Chondrocyte (in vitro differentiated cells): ENCODE data around the gene SEC14L3. TPM values are rescaled to one million over a fixed set of nuclear protein-coding genes. Genes with fewer than 3 reads are reported as not detected.

ENCODE experiments used
- DNase-seq: peaks from one replicate; pipeline ENCODE4 v3.0.0; 2021; ENCODE audit warnings: mixed read lengths, low spot score
- H3K27ac Mint-ChIP-seq: one replicate; pipeline ENCODE4 v1.8.0; 2021; ENCODE audit warnings: mild to moderate bottlenecking, moderate library complexity, mixed read lengths; ENCODE audit not compliant: unreplicated experiment
- H3K27me3 Mint-ChIP-seq: 2 replicates; pipeline ENCODE4 v1.8.0; 2021; ENCODE audit warnings: low read depth, mixed read lengths
- H3K36me3 Mint-ChIP-seq: 2 replicates; pipeline ENCODE4 v1.8.0; 2021; ENCODE audit warnings: low read depth, mixed read lengths
- H3K4me1 Mint-ChIP-seq: 2 replicates; pipeline ENCODE4 v1.8.0; 2021; ENCODE audit warnings: low read depth, mild to moderate bottlenecking, mixed read lengths
- H3K4me3 Mint-ChIP-seq: one replicate; pipeline ENCODE4 v1.8.0; 2021; ENCODE audit warnings: mild to moderate bottlenecking, moderate library complexity, mixed read lengths; ENCODE audit not compliant: unreplicated experiment
- H3K9me3 Mint-ChIP-seq: 2 replicates; pipeline ENCODE4 v1.8.0; 2021; ENCODE audit warnings: low read depth, mixed read lengths
- CTCF ChIP-seq: fragments of 200-600 bp; sonication (generic); IDR thresholded peaks from 2 replicates; pipeline ENCODE4 v1.5.0; 2021; ENCODE audit warnings: antibody characterized with exemption, mild to moderate bottlenecking, moderate library complexity
- long read RNA-seq: library from polyadenylated mRNA; stranded (forward); transcript quantifications from one replicate; pipeline ENCODE4 v2.0.0, GENCODE V29; 2021
- total RNA-seq: library from RNA; stranded (reverse); gene quantifications from 3 replicates; pipeline ENCODE4 v1.2.1, GENCODE V29; 2021

The SEC14L3 gene
- not detected in 3 replicates for total RNA-seq
- long read RNA-seq, result 0 reads

GRCh38 chr22:30471616-30472318, at the start of gene SEC14L3:
SEC14L3 (minus strand) TSS chr22:30472017; CDS start chr22:30471958, 59 bp downstream.
- Mint-ChIP-seq H3K4me1 (no peaks in the 10 kb centered on the region), H3K9me3 (no peaks in the 10 kb centered on the region), H3K27me3 (peaks cover 34% of the 10 kb centered on the region), H3K4me3 (no peak within 1 kb of the TSS), H3K27ac (no peak within 1 kb of the TSS), H3K36me3 (peaks cover 2% of the 10 kb centered on the region)
- TF ChIP-seq CTCF, result no peak
- DNase-seq, result peak; percentile 63

- no peaks in the 10 kb centered on the region for H3K9me3 Mint-ChIP-seq
- DNase-seq, result no peak
- peaks cover 9% of the 10 kb centered on the region for H3K27me3 Mint-ChIP-seq
- no peak overlapping the region for H3K27ac Mint-ChIP-seq
- H3K36me3 Mint-ChIP-seq, result no peaks in the 10 kb centered on the region
- no peak overlapping the region for H3K4me3 Mint-ChIP-seq
- H3K4me1 Mint-ChIP-seq, result no peaks in the 10 kb centered on the region
- no peak for TF ChIP-seq CTCF
These were observed 48.1 kb upstream of the SEC14L3 start for GRCh38 chr22:30519842-30520425.

- Mint-ChIP-seq H3K4me1 (no peaks in the 10 kb centered on the region), H3K36me3 (no peaks in the 10 kb centered on the region), H3K9me3 (peaks cover 5% of the 10 kb centered on the region), H3K27ac (no peak overlapping the region), H3K4me3 (no peak overlapping the region), H3K27me3 (peaks cover 6% of the 10 kb centered on the region)
- no peak for TF ChIP-seq CTCF
- no peak for DNase-seq
These were observed 44.9 kb upstream of the SEC14L3 start for GRCh38 chr22:30516731-30517130.

GRCh38 chr22:30516273-30516672, 44.5 kb upstream of the SEC14L3 start:
- Mint-ChIP-seq H3K27me3 (peaks cover 6% of the 10 kb centered on the region), H3K36me3 (no peaks in the 10 kb centered on the region), H3K4me1 (no peaks in the 10 kb centered on the region), H3K4me3 (no peak overlapping the region), H3K27ac (no peak overlapping the region), H3K9me3 (peaks cover 5% of the 10 kb centered on the region)
- no peak for TF ChIP-seq CTCF
- DNase-seq, result no peak

- Mint-ChIP-seq H3K27me3 (peaks cover 1% of the 10 kb centered on the region), H3K4me1 (no peaks in the 10 kb centered on the region), H3K36me3 (no peaks in the 10 kb centered on the region), H3K27ac (no peak overlapping the region), H3K4me3 (no peak overlapping the region), H3K9me3 (peaks cover 5% of the 10 kb centered on the region)
- no peak for DNase-seq
- TF ChIP-seq CTCF, result no peak
These were observed 42.4 kb upstream of the SEC14L3 start for GRCh38 chr22:30514252-30514651.
